Activated naive CD8-positive, alpha-beta T cell treated with anti-CD3 and anti-CD28 coated beads, Interleukin-2, amount 50 U/mL, for 16 hours (primary cell): ENCODE data around the gene UST.
A peak's percentile ranks its signal among the peaks of the same experiment; 100 is the strongest.

Experiments used
- DNase-seq: peaks from one replicate; pipeline ENCODE4 v3.0.0-alpha.2; 2020; ENCODE audit warnings: low read depth, low spot score

UST gene

GRCh38 chr6:149060985-149061760 lies 314.3 kb downstream of the UST start:
- DNase-seq, result no peak

- DNase-seq, result no peak
Observed at GRCh38 chr6:149061930-149062329, 315.1 kb downstream of the UST start.

- DNase-seq, result no peak
Observed at GRCh38 chr6:149062653-149063348, 316.0 kb downstream of the UST start.

GRCh38 chr6:149063468-149063867 lies 316.6 kb downstream of the UST start:
- DNase-seq, result no peak

GRCh38 chr6:149064001-149064659 lies 317.3 kb downstream of the UST start:
- DNase-seq, result no peak

GRCh38 chr6:149064660-149065015 lies 317.8 kb downstream of the UST start:
- no peak for DNase-seq

GRCh38 chr6:149065121-149065520 lies 318.3 kb downstream of the UST start:
- no peak for DNase-seq

GRCh38 chr6:149065658-149066556 lies 319.1 kb downstream of the UST start:
- DNase-seq, result no peak

GRCh38 chr6:149071997-149072396 lies 325.2 kb downstream of the UST start:
- DNase-seq, result no peak

- no peak for DNase-seq
Observed at GRCh38 chr6:149074832-149075258, 328.0 kb downstream of the UST start.

- DNase-seq, result no peak
Observed at GRCh38 chr6:149075616-149076354, 329.0 kb downstream of the UST start.

GRCh38 chr6:149076355-149076734 lies 329.5 kb downstream of the UST start:
- DNase-seq, result no peak

GRCh38 chr6:149077208-149077607 lies 330.4 kb downstream of the UST start:
- DNase-seq, result no peak

- DNase-seq, result no peak
Observed at GRCh38 chr6:149078211-149078782, 331.5 kb downstream of the UST start.

- no peak for DNase-seq
Observed at GRCh38 chr6:149079456-149079855, 332.6 kb downstream of the UST start.

GRCh38 chr6:149079911-149080491 lies 333.2 kb downstream of the UST start:
- DNase-seq, result no peak

- DNase-seq, result no peak
Observed at GRCh38 chr6:149080511-149080910, 333.7 kb downstream of the UST start.

GRCh38 chr6:149081281-149081680 lies 334.5 kb downstream of the UST start:
- no peak for DNase-seq

GRCh38 chr6:149082320-149082719 lies 335.5 kb downstream of the UST start:
- peak; percentile 66 for DNase-seq

- no peak for DNase-seq
Observed at GRCh38 chr6:149084026-149084425, 337.2 kb downstream of the UST start.
